ES-I3 (cell line): ENCODE data around the gene MVB12A.

ENCODE experiments used
- H3K36me3 ChIP-seq: 2 replicates; pipeline ENCODE4 v1.6.1; 2013; ENCODE audit warnings: mild to moderate bottlenecking, low read length, control low read depth, moderate library complexity; ENCODE audit not compliant: insufficient read depth
- H3K4me1 ChIP-seq: 2 replicates; pipeline ENCODE4 v1.6.1; 2013; ENCODE audit warnings: mild to moderate bottlenecking, control low read depth, low read length; ENCODE audit not compliant: insufficient read depth
- H3K9ac ChIP-seq: 2 replicates; pipeline ENCODE4 v1.6.1; 2013; ENCODE audit warnings: low read depth, mild to moderate bottlenecking, low read length, moderate library complexity
- H3K9me3 ChIP-seq: 2 replicates; pipeline ENCODE4 v1.6.1; 2013; ENCODE audit warnings: mild to moderate bottlenecking, low read length, moderate library complexity; ENCODE audit not compliant: control insufficient read depth, insufficient read depth

Gene MVB12A

DNA sequence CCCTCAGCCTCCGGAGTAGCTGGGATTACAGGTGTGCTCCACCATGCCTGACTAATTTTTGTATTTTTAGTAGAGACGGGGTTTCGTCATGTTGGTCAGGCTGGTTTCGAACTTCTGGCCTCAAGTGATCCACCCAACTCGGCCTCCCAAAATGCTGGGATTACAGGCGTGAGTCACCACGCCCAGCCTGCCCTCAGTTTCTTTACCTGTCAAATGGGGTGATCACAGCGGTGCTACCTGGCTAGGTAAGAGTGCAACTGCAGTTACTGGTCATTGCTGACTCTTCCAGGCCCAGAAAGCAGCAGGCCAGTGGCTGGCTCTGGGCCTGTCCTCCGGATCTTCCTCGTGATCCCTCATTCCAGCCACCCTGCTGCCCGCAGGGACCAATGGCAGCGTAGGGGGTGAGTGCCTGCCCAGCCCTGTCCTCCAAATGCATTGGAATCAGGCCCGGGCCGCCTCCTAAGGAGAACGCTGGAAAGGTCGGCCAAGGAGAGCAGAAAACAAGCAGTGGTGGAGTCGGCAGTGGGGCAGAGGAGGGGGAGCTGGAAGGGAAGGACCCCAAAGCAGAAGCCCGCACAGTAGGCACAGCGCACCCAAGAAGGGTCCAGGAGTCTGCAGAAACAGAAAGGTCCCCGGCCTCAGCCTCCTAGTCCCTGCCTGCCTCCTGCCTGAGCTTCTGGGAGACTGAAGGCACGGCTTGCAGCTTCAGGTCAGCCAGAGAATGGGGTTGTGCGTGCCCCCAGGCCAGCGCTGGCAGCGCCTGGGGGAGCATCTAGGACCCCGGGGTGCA, 48.6 kb downstream of the MVB12A start:
- Histone ChIP-seq H3K36me3 (no peaks in the 10 kb centered on the region), H3K9ac (peak overlapping the region; percentile 84; the same call in 1 of the 2 replicates)

DNA sequence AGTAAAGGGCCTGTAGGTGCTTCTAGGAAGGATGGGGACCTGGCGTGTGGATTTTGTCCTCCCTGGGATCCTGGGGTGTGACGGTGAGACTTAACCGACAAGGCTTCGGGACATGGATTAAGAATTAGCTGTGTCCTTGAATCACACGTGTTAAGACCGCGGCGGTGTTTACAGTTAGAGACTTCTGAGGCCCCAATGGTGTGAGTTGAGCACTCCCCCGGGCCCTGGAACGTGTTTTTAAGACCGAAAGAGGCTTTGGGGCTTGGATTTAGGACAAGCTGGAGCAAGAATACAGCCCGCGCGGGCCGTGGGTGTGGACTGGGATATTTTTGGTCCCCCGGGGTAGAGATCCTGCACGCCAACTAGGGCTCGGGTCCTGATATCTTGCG, 49.2 kb downstream of the MVB12A start:
- H3K36me3 ChIP-seq = no peaks in the 10 kb centered on the region
- H3K4me1 ChIP-seq = peaks cover 4% of the 10 kb centered on the region
- H3K9me3 ChIP-seq = no peaks in the 10 kb centered on the region
- peak overlapping the region; percentile 84 for H3K9ac ChIP-seq

More for the DNA sequence above, 48.6 kb downstream of the MVB12A start:
- Histone ChIP-seq H3K4me1 (peaks cover 4% of the 10 kb centered on the region), H3K9me3 (no peaks in the 10 kb centered on the region)

DNA sequence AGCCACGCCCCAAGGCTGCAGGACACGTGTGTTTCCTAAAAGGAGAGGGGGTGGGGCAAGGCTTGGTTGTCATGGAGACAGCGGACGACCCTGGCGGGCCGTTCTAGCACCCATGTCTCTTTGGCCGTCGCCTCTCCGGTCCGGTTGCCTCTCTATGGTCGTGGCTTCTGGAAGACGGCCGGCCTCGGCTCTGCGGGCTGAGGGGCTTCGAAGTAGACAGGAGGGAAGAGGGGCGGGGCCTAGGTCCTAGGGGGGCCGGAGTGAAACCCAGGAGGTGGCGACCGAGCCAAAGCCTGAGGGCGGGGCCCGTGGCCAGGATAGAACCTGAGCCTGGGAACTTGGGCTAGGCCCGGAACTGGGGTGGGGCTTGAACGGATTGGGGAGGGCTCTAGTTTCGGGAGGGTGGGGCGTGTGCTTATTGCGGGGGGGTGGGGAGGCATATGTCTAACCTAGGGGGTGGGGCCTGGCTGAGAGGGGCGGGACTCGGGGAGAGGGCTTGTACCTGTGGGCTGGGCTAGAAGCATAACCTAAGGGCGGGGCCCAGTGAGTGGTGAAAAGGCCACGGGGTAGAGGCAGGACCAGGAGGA, 49.7 kb downstream of the MVB12A start:
- Histone ChIP-seq H3K36me3 (no peaks in the 10 kb centered on the region), H3K4me1 (peaks cover 4% of the 10 kb centered on the region), H3K9me3 (no peaks in the 10 kb centered on the region), H3K9ac (peak overlapping the region; percentile 84)

DNA sequence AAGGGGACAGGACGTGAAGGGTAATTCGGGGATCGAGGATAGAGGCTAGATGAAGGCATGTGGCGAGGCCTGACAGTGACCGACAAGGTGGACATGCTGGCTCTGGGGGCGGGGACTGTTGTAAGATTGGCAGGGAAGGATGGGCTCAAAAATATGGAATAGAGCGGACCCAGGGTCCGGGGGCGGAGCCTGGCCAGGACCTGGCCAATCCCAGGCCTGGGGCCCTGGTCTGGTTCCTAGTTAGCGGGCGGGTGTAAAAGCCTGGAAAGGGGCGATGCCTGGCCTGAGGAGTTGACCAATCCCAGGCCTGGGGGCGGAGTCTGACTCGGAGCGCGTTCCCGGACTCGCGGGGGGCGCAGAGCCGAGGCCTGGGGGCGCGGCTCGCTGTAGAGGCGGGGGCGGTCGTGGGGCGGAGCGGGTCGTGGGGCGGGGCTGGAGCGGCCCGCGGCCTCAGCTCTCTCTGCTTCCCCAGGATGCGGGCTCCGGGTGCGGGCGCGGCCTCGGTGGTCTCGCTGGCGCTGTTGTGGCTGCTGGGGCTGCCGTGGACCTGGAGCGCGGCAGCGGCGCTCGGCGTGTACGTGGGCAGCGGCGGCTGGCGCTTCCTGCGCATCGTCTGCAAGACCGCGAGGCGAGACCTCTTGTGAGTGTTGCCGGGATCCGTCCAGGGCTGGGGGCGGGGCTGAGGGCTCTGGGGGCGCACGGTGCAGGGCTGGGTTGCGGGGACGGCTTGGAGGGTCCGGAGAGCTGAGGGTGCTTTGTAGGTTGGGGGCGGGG, 50.4 kb downstream of the MVB12A start, which contains the start of gene SLC27A1:
Gene SLC27A1, plus strand, starts transcription at position 457 of the 774 bp plus-strand sequence. Its CDS starts 17 bp downstream, at position 474.
- Histone ChIP-seq H3K9ac (peak within 1 kb of the TSS; percentile 84), H3K36me3 (no peaks in the 10 kb centered on the region), H3K4me1 (peaks cover 4% of the 10 kb centered on the region), H3K9me3 (no peaks in the 10 kb centered on the region)

DNA sequence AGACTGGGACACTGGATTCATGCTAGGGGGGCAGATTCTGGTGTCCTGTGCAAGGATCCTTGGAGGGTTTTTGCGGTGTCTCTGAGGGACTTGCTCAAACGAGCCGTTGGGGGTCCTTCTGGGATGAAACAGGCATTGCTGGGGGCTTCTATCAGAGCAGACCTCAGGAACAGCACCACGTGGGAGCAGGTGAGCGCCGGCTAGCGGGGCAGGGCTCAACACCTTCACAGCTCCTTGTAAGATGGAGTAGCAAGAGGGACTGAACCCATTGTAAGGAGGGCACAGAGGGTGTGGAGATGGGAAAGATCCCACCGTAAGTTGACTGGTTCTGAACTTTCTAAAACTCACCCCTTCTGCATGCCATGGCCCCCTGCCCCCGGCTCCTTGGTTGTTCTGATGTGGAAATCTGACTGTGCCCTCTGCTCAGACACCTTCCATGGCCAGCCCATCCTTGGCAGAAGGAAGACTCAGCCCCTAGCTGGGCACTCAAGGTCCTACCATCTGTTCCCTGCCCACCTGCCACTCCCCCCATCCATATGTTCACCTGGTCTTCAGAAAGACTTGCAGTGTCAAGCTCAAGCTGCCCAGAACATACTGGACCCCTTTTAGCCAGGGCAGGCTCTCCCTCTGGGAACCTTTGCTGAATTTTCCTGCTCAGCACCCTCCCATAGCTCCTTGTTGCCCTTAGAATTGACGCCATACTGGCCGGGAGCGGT, 51.7 kb downstream of the MVB12A start:
- H3K9me3 ChIP-seq = no peaks in the 10 kb centered on the region
- H3K9ac ChIP-seq = peak overlapping the region; percentile 42
- H3K36me3 ChIP-seq = no peaks in the 10 kb centered on the region
- H3K4me1 ChIP-seq = no peaks in the 10 kb centered on the region; the same call in 1 of the 2 replicates

DNA sequence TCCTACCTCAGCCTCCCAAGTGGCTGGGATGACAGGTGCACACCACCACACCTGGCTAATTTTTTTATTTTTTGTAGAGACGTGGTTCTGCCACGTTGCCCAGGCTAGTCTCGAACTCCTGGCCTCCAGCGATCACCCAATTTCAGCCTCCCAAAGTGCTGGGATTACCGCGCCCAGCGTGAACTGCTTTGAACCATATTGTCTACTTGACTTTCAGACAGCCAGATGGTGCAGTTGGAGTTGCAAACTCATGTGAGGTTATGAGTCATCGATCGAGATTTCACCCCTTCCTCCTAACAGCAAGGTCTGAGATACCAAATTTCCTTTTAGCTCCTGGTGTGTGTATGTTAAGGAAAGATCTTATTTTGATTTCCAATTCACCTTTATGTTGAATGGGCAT, 53.2 kb downstream of the MVB12A start:
- no peak overlapping the region for H3K9ac ChIP-seq
- no peaks in the 10 kb centered on the region for H3K36me3 ChIP-seq
- H3K4me1 ChIP-seq = no peaks in the 10 kb centered on the region; the same call in 1 of the 2 replicates
- H3K9me3 ChIP-seq = no peaks in the 10 kb centered on the region
